ENCODE results near the gene RBFOX2. TPM values are rescaled to one million over a fixed set of nuclear protein-coding genes. Genes with fewer than 3 reads are reported as not detected.
"Not testable (repeated sequence)": the region's sequence is repeated elsewhere in the genome, so short reads cannot be mapped to it uniquely, and the experiment has no call there.

Gene RBFOX2
- total RNA-seq, 1 donor from 2014 or later: 147 TPM

DNA sequence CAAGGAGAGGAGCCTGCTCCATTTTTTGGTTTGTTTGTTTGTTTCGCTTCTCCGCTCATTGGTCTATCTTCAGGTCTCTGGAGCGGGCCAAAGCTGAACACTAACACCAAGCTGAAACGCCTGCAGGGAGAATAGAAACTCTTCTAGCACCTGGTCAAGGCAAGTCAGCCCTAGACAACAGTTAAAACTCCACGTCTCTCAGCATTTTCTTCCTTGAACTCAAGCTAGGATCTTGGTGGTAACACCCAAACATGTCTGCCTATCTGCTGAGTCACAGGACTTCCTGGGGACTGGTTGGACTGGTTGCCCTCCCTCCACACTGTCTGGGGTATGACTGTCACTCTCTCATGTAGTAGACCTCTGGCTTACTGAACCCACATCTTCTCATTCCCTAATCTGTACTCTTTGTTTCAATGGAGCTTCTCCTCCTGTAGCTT lies 23.9 kb upstream of the RBFOX2 start:
- peaks cover 24% of the 10 kb centered on the region for H3K4me1 Mint-ChIP-seq (ENCODE audit: low read depth)
- TF ChIP-seq, protein P1, sequence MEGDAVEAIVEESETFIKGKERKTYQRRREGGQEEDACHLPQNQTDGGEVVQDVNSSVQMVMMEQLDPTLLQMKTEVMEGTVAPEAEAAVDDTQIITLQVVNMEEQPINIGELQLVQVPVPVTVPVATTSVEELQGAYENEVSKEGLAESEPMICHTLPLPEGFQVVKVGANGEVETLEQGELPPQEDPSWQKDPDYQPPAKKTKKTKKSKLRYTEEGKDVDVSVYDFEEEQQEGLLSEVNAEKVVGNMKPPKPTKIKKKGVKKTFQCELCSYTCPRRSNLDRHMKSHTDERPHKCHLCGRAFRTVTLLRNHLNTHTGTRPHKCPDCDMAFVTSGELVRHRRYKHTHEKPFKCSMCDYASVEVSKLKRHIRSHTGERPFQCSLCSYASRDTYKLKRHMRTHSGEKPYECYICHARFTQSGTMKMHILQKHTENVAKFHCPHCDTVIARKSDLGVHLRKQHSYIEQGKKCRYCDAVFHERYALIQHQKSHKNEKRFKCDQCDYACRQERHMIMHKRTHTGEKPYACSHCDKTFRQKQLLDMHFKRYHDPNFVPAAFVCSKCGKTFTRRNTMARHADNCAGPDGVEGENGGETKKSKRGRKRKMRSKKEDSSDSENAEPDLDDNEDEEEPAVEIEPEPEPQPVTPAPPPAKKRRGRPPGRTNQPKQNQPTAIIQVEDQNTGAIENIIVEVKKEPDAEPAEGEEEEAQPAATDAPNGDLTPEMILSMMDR (IDR thresholded peaks at IDR 0.05): no peak
- no peaks in the 10 kb centered on the region for H3K36me3 Mint-ChIP-seq (ENCODE audit: low read depth)
- H3K27ac Mint-ChIP-seq (ENCODE audit: unreplicated experiment): peak overlapping the region; percentile 64
- H3K4me3 Mint-ChIP-seq (ENCODE audit: unreplicated experiment): no peak overlapping the region
- no peak for DNase-seq (ENCODE audit: low spot score)
- H3K27me3 Mint-ChIP-seq (ENCODE audit: low read depth): no peaks in the 10 kb centered on the region
- H3K9me3 Mint-ChIP-seq (ENCODE audit: low read depth): no peaks in the 10 kb centered on the region

DNA sequence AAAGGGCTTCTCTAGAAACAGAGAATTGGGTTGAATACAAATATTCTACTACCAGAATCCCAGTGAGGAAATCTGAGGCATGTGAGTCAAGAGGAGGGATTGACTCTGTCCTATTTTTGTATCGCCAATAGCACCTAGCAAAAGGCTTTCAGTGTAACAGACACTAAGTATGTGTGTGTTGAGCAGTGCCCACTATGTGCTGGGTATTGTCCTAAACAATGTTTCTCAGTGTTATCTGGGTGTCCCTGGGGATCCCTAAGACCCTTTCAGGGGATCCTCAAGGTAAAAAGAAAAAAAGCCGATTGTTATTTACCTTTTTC lies 21.0 kb upstream of the RBFOX2 start:
- TF ChIP-seq, protein P1 (IDR thresholded peaks at IDR 0.05): no peak
- no peak for DNase-seq (ENCODE audit: low spot score)
- H3K4me1 Mint-ChIP-seq (ENCODE audit: low read depth): peaks cover 11% of the 10 kb centered on the region
- no peak overlapping the region for H3K27ac Mint-ChIP-seq (ENCODE audit: unreplicated experiment)
- no peak overlapping the region for H3K4me3 Mint-ChIP-seq (ENCODE audit: unreplicated experiment)
- no peaks in the 10 kb centered on the region for H3K9me3 Mint-ChIP-seq (ENCODE audit: low read depth)
- no peaks in the 10 kb centered on the region for H3K27me3 Mint-ChIP-seq (ENCODE audit: low read depth)
- H3K36me3 Mint-ChIP-seq (ENCODE audit: low read depth): no peaks in the 10 kb centered on the region

DNA sequence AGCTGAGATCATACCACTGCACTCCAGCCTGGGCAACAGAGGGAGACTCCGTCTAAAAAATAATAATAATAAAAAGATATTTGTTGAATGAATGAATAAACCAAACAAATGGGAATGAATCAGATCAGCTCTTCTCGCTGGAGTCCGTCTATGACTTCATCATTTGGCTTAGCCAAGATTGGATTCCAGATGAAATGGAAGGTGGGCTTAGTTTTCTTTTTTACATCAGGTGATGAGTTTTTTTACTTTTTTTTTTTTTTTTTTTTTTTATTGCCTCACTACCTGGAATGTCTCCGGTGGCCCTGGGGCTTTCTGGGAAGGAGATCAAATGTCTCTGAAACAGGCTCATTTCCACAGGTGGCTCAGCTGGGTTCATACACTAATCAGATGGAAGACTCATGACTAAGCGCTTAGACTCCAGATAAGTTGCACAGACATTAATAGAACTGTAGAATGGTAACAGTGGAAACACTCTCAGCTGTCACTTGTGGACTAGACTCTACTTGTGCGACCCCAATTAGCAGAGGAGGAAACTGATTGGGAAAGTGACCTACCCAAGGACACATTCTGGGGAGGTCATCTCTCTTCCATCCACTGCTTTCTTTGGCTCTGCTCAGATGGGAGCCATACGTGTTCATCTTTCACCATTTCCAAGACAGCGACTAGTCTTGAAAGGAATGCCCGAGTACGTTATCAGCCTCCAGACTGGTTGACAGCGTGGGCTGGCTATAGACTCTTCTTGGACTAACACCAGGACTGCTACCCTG lies 20.5 kb upstream of the RBFOX2 start:
- Mint-ChIP-seq H3K4me3 (ENCODE audit: unreplicated experiment) (no peak overlapping the region), H3K27ac (ENCODE audit: unreplicated experiment) (no peak overlapping the region), H3K9me3 (ENCODE audit: low read depth) (no peaks in the 10 kb centered on the region), H3K4me1 (ENCODE audit: low read depth) (peaks cover 11% of the 10 kb centered on the region), H3K27me3 (ENCODE audit: low read depth) (no peaks in the 10 kb centered on the region), H3K36me3 (ENCODE audit: low read depth) (no peaks in the 10 kb centered on the region)
- DNase-seq (ENCODE audit: low spot score): no peak
- TF ChIP-seq, protein P1 (IDR thresholded peaks at IDR 0.05): no peak

DNA sequence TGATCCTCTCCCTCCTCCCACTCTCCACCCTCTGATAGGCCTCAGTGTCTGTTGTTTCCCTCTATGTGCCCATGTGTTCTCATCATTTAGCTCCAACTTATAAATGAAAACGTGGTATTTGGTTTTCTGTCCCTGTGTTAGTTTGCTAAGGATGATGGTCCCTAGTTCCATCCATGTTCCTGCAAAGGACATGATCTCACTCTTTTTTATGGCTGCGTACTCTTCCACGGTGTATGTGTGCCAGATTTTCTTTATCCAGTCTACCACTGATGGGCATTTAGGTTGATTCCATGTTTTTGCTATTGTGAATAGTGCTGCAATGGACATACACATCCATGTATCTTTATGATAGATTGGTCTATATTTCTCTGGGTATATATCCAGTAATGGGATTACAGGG lies 15.9 kb upstream of the RBFOX2 start:
- H3K9me3 Mint-ChIP-seq (ENCODE audit: low read depth); H3K36me3 Mint-ChIP-seq (ENCODE audit: low read depth); H3K27me3 Mint-ChIP-seq (ENCODE audit: low read depth); H3K4me1 Mint-ChIP-seq (ENCODE audit: low read depth); H3K4me3 Mint-ChIP-seq (ENCODE audit: unreplicated experiment); DNase-seq (ENCODE audit: low spot score); H3K27ac Mint-ChIP-seq (ENCODE audit: unreplicated experiment): not testable (repeated sequence)

DNA sequence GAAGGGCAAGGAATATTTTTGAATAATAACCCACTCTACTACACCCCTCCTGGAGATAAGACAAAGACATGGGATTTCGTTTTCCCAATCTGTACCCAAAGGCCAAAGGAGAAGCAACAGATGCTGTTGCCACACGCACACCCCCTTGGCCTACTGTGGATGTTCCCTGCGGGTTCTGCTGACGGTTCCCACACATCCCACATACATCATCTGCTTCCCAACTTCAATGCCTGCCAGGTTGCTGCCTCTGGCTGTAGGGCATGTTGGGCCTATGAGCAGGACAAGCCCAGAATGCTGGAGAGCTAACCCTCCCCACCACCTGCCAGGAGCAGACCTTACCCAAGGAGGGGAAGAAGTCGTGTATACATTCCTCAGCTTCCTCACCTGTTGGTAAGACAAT lies 13.6 kb upstream of the RBFOX2 start:
- no peaks in the 10 kb centered on the region for H3K9me3 Mint-ChIP-seq (ENCODE audit: low read depth)
- DNase-seq (ENCODE audit: low spot score): no peak
- no peaks in the 10 kb centered on the region for H3K4me1 Mint-ChIP-seq (ENCODE audit: low read depth)
- TF ChIP-seq, protein P1 (IDR thresholded peaks at IDR 0.05): no peak
- no peak overlapping the region for H3K27ac Mint-ChIP-seq (ENCODE audit: unreplicated experiment)
- no peaks in the 10 kb centered on the region for H3K27me3 Mint-ChIP-seq (ENCODE audit: low read depth)
- H3K4me3 Mint-ChIP-seq (ENCODE audit: unreplicated experiment): no peak overlapping the region
- no peaks in the 10 kb centered on the region for H3K36me3 Mint-ChIP-seq (ENCODE audit: low read depth)

DNA sequence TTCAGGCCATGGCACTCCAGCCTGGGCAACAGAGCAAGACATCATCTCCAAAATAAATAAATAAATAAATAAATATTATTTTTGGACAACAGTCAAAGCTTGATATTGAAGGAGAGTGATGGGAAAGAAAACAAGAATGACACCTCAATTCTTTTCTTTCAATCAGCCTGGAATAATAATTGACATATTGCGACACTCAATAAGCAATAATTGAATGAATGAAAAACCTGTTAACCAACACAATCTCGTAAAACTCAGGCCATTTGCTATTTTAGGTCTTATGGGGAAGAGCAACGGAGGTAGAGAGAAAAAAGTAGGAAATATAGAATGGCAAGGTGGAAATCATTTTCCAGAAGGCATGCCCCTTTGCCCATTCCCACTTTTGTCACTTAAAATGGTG lies 10.5 kb upstream of the RBFOX2 start:
- H3K27me3 Mint-ChIP-seq (ENCODE audit: low read depth): peaks cover 2% of the 10 kb centered on the region

More for the DNA sequence above, 10.5 kb upstream of the RBFOX2 start:
- H3K9me3 Mint-ChIP-seq (ENCODE audit: low read depth): no peaks in the 10 kb centered on the region
- TF ChIP-seq, protein P1 (IDR thresholded peaks at IDR 0.05): no peak
- no peak overlapping the region for H3K4me3 Mint-ChIP-seq (ENCODE audit: unreplicated experiment)
- no peaks in the 10 kb centered on the region for H3K4me1 Mint-ChIP-seq (ENCODE audit: low read depth)
- no peak overlapping the region for H3K27ac Mint-ChIP-seq (ENCODE audit: unreplicated experiment)
- DNase-seq (ENCODE audit: low spot score): no peak
- no peaks in the 10 kb centered on the region for H3K36me3 Mint-ChIP-seq (ENCODE audit: low read depth)

Measured in chondrocyte (in vitro differentiated cells).